K562 (cell line): ENCODE data around the gene TMEM203. TPM values are rescaled to one million over a fixed set of nuclear protein-coding genes. Genes with fewer than 3 reads are reported as not detected.
A peak's percentile ranks its signal among the peaks of the same experiment; 100 is the strongest.

Source experiments
- CXXC5 ChIP-seq: fragments of 250-450 bp; sonication (Bioruptor Pico); IDR thresholded peaks from 2 replicates; pipeline ENCODE4 v1.8.0; 2022; ENCODE audit warnings: inconsistent platforms, mild to moderate bottlenecking, moderate library complexity
- EP300 ChIP-seq: IDR thresholded peaks from 2 replicates; pipeline ENCODE4 v1.6.1; 2012; ENCODE audit warnings: low read length, improper control_type of control experiment
- ETS2 ChIP-seq: IDR thresholded peaks from 2 replicates; pipeline ENCODE4 v1.6.1; 2016; ENCODE audit warnings: borderline replicate concordance, missing genetic modification characterization, mild to moderate bottlenecking, moderate library complexity, missing compliant biosample characterization; ENCODE audit not compliant: poor library complexity, severe bottlenecking
- FOXK1 ChIP-seq: sonication (generic); formaldehyde crosslinking; IDR thresholded peaks from 2 replicates; pipeline ENCODE4 v1.8.0; 2022; ENCODE audit warnings: missing genetic modification reagents, mild to moderate bottlenecking, borderline replicate concordance
- HNRNPL ChIP-seq: fragments of 200-400 bp; formaldehyde crosslinking; IDR thresholded peaks from 2 replicates; pipeline ENCODE4 v1.6.1; 2017; ENCODE audit warnings: low read depth, mild to moderate bottlenecking, low read length
- NCOA1 ChIP-seq: fragments of 450-650 bp; IDR thresholded peaks from 2 replicates; pipeline ENCODE4 v1.6.1; 2016; ENCODE audit warnings: low read depth
- NR2C1 ChIP-seq, 2 experiments: fragments of 450-650 bp; IDR thresholded peaks; 2 replicates each; pipeline ENCODE4 v1.6.1; 2017; ENCODE audit warnings: mild to moderate bottlenecking in 2 of 2, antibody characterized with exemption in 1 of 2, inconsistent platforms in 1 of 2, missing compliant biosample characterization in 1 of 2, missing genetic modification characterization in 1 of 2
- PBX2 ChIP-seq, 2 experiments: IDR thresholded peaks in 1 of 2; conservative IDR thresholded peaks in 1 of 2; 2 replicates each; pipeline ENCODE4 v1.6.1; 2016; ENCODE audit warnings: low read depth in 2 of 2, mild to moderate bottlenecking in 1 of 2, missing compliant biosample characterization in 1 of 2, missing genetic modification characterization in 1 of 2, moderate library complexity in 1 of 2
- RAD21 ChIP-seq, 2 experiments: fragments of 250-450 bp in 1 of 2; fragments of 450-650 bp in 1 of 2; sonication (Bioruptor Pico) in 1 of 2; formaldehyde crosslinking in 1 of 2; IDR thresholded peaks in 1 of 2; conservative IDR thresholded peaks in 1 of 2; 2 replicates each; pipeline versions ENCODE4 v1.4.0 to v1.8.0; 2020 to 2022; ENCODE audit warnings: mild to moderate bottlenecking in 2 of 2, moderate library complexity in 1 of 2
- RBM25 ChIP-seq: fragments of 200-400 bp; formaldehyde crosslinking; IDR thresholded peaks from 2 replicates; pipeline ENCODE4 v1.6.1; 2018; ENCODE audit warnings: low read length, low read depth, moderate library complexity; ENCODE audit not compliant: severe bottlenecking
- SNAPC5 ChIP-seq: fragments of 250-450 bp; sonication (Bioruptor Pico); IDR thresholded peaks from 2 replicates; pipeline ENCODE4 v1.8.0; 2021; ENCODE audit warnings: moderate library complexity, mild to moderate bottlenecking, inconsistent platforms
- SRSF7 ChIP-seq: fragments of 200-400 bp; formaldehyde crosslinking; optimal IDR thresholded peaks from 2 replicates; pipeline ENCODE3; 2017; ENCODE audit warnings: mild to moderate bottlenecking, low read depth, low read length
- U2AF1 ChIP-seq: fragments of 200-400 bp; formaldehyde crosslinking; optimal IDR thresholded peaks from 2 replicates; pipeline ENCODE3; 2017; ENCODE audit warnings: mild to moderate bottlenecking, low read depth, low read length, moderate library complexity
- ZNF12 ChIP-seq: sonication (generic); formaldehyde crosslinking; IDR thresholded peaks from 2 replicates; pipeline ENCODE4 v1.4.0; 2020; ENCODE audit warnings: mild to moderate bottlenecking, missing genetic modification reagents
- ZNF395 ChIP-seq: fragments of 200-800 bp; sonication (Bioruptor generic); IDR thresholded peaks from 2 replicates; pipeline ENCODE4 v1.6.1; 2017; ENCODE audit warnings: missing genetic modification characterization, missing compliant biosample characterization
- ZNF609 ChIP-seq: sonication (generic); formaldehyde crosslinking; IDR thresholded peaks from 2 replicates; pipeline ENCODE4 v1.8.1; 2023; ENCODE audit warnings: missing genetic modification reagents, mild to moderate bottlenecking, borderline replicate concordance
- polyA plus RNA-seq, 8 experiments: library from polyadenylated mRNA; depleted of rRNA in 4 of 8; stranded (reverse) in 5 of 8; unstranded in 3 of 8; fragments of >200 nt; fragmentation: Nextera tagmentation in 2 of 8; fragmentation: Illumina TruSeq in 1 of 8; extraction: Ambion mirVana in 2 of 8; extraction: Trizol in 1 of 8; gene quantifications; 2 replicates each; pipeline versions ENCODE4 v1.2.1 to v1.2.3, GENCODE V29; 2011 to 2014; ENCODE audit warnings: inconsistent platforms in 1 of 8, missing spikeins in 1 of 8
- total RNA-seq, 7 experiments: library from RNA; depleted of rRNA in 6 of 7; stranded (reverse); fragments of >200 nt in 6 of 7; fragmentation: Illumina TruSeq in 2 of 7; extraction: Trizol in 2 of 7; gene quantifications; 2 replicates each; pipeline versions ENCODE4 v1.2.1 to v1.2.3, GENCODE V29; 2011 to 2021; ENCODE audit warnings: low replicate concordance in 1 of 7

The TMEM203 gene
- total and polyA plus RNA-seq, 9 of the 15 experiments (the other 6 are each of a cell fraction or from before 2014, with no cell fraction given): 8.8 to 59.5 (median 37.6) TPM

GRCh38 chr9:137223078-137223970 lies 17.9 kb upstream of the TMEM203 start (continued):
- TF ChIP-seq ETS2 (no peak), NCOA1 (peak; percentile 84; the same call in 1 of the 2 replicates), ZNF609 (no peak), RBM25 (no peak), NR2C1 (IDR thresholded peaks at IDR 0.05) (no peak), NR2C1 (tag; IDR thresholded peaks at IDR 0.05) (no peak), ZNF395 (CRISPR knock-in tag) (0 out of 2 replicates have a peak, but pooled peaks have one; percentile 4), FOXK1 (CRISPR knock-in tag) (no peak), RAD21 (CRISPR knock-in tag; conservative IDR thresholded peaks at IDR 0.05 in 1 of 2, IDR thresholded peaks at IDR 0.05 in 1 of 2) (no peak), ZNF12 (CRISPR knock-in tag) (no peak), SNAPC5 (CRISPR knock-in tag) (no peak), EP300 (no peak; the same call in 1 of the 2 replicates), PBX2 (CRISPR knock-in tag; IDR thresholded peaks at IDR 0.05; ENCODE audit: low read depth) (no peak), PBX2 (tag; conservative IDR thresholded peaks at IDR 0.05; ENCODE audit: low read depth) (peak; percentile 74), U2AF1 (no peak), HNRNPL (no peak), CXXC5 (CRISPR knock-in tag) (peak; percentile 70), SRSF7 (no peak)
